AG09309 (cell line): Measurements from ENCODE around the gene GOLGA6D.
"Not testable (repeated sequence)": the region's sequence is repeated elsewhere in the genome, so short reads cannot be mapped to it uniquely, and the experiment has no call there.

Source experiments
- DNase-seq: peaks from one replicate; pipeline ENCODE4 v3.0.0-alpha.2; 2010; ENCODE audit warnings: low read depth
- H3K4me3 ChIP-seq: 2 replicates; pipeline ENCODE4 v1.5.1; 2011; ENCODE audit warnings: mild to moderate bottlenecking, low read depth, low read length, moderate library complexity; ENCODE audit not compliant: control insufficient read depth
- TF ChIP-seq, protein P1 (sequence below): IDR thresholded peaks from 2 replicates; pipeline ENCODE4 v1.5.1; 2011; ENCODE audit warnings: mild to moderate bottlenecking, low read depth, low read length, inconsistent platforms; ENCODE audit not compliant: insufficient read depth, control insufficient read depth; ENCODE audit errors: missing control alignments

Gene GOLGA6D

DNA sequence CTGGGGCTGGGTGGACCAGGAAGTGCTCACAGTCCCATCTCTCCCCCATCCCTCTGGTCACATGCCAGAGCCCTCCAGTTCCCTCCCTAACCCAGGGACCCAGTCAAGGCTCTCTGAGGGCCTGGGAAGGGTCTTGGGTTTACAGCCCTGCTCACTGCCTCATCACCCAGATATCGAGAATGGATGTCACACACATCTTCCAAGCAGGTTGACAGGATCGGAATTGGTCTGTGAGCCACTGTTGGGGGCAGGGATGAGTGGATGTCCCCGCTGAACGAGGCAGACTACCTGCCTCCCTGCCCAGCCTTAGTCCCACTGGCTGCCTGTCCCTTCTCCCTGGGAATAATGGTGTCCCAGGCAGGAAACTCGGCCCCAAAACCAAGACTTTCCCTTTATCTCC is 44.5 kb upstream of the GOLGA6D start:
- TF ChIP-seq, protein P1, sequence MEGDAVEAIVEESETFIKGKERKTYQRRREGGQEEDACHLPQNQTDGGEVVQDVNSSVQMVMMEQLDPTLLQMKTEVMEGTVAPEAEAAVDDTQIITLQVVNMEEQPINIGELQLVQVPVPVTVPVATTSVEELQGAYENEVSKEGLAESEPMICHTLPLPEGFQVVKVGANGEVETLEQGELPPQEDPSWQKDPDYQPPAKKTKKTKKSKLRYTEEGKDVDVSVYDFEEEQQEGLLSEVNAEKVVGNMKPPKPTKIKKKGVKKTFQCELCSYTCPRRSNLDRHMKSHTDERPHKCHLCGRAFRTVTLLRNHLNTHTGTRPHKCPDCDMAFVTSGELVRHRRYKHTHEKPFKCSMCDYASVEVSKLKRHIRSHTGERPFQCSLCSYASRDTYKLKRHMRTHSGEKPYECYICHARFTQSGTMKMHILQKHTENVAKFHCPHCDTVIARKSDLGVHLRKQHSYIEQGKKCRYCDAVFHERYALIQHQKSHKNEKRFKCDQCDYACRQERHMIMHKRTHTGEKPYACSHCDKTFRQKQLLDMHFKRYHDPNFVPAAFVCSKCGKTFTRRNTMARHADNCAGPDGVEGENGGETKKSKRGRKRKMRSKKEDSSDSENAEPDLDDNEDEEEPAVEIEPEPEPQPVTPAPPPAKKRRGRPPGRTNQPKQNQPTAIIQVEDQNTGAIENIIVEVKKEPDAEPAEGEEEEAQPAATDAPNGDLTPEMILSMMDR, result no peak
- no peak for DNase-seq
- H3K4me3 ChIP-seq, result no peak overlapping the region

DNA sequence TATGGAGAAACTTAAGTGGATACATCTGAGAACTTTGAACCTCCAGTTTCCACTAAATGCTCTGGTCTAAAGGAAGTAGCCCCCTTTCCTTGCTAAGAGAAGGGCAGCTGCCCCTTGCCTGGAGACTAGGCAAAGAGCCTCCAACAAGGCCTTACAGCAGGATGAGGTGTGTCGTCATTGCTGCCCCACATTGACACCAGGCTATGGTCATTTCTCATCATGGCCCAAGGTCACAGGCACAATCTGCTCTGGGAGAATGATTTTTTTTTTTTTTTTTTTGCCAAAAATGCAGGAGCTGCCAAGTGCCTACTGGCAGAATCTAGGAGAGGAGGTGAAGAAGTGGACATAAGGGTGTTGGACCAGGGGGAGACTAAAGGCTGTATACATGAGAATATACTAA is 36.9 kb upstream of the GOLGA6D start:
- not testable (repeated sequence) for H3K4me3 ChIP-seq, DNase-seq

GRCh38 chr15:75248991-75249390 is 33.6 kb upstream of the GOLGA6D start:
- H3K4me3 ChIP-seq, DNase-seq: not testable (repeated sequence)

- no peak for DNase-seq
- TF ChIP-seq, protein P1, result no peak
- H3K4me3 ChIP-seq, result no peak overlapping the region
These were observed 32.9 kb upstream of the GOLGA6D start for GRCh38 chr15:75249726-75250125.

DNA sequence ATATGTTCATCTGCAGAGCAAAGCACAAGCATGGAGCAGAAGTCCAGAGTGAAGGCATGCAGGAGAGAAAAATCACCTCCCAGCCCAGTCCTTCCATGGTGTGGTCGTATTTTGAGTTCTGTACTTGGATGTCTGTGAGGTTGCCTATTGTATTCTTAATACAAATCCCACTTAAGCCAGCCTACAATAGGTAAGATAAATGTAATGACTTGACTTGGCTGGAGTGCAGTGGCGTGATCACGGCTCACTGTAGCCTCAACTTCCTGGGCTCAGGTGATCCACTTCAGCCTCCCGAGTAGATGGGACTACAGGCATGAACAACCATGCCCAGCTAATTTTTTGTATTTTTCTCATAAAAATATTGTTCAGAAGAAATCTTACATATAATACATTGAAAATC is 31.3 kb upstream of the GOLGA6D start:
- not testable (repeated sequence) for H3K4me3 ChIP-seq

GRCh38 chr15:75252285-75252684 is 30.4 kb upstream of the GOLGA6D start:
- not testable (repeated sequence) for H3K4me3 ChIP-seq, DNase-seq
- TF ChIP-seq, protein P1, result peak; percentile 22

More for the DNA sequence above, 31.3 kb upstream of the GOLGA6D start:
- DNase-seq, result not testable (repeated sequence)

- not testable (repeated sequence) for DNase-seq
These were observed 24.6 kb upstream of the GOLGA6D start, which contains the start of gene GOLGA6C for GRCh38 chr15:75258034-75258433. TSS of gene GOLGA6C (plus strand) at chr15:75258334. CDS start at chr15:75258599, 265 bp downstream.

DNA sequence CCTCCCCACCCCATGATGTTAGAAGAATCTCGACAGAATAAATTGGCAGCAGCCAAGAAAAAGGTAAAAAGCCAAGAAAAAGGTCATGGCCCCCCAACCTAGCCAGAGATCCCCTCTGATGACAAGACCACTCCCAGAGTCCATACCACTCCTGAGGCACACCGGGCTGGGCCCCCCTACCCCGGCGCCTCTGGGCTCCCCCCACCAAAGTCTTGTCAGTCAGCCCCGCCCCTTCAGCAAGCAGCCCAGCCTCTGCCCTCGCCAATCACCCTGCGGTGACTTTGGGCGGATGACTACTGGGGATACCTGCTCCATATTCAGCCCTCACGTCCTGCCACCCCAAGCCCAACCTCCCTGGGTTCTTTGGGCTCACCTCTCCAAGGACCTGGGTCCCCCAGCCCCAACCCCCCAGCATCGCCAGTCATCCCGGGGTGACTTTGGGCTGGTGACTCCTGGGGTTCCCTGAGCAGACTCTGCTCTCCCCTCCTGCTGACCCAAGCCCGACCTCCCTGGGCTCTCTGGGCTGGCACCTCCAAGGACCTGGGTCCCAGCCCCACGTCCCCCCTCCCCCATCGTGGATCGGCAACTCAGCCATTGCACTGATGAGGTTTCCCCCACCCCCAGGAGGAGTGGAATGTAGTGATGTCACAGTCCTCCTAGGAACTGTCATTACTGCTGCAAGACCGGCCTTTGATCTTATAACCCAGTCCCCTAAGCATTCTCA is 23.9 kb upstream of the GOLGA6D start:
- not testable (repeated sequence) for DNase-seq, H3K4me3 ChIP-seq

More at GRCh38 chr15:75258034-75258433, 24.6 kb upstream of the GOLGA6D start, which contains the start of gene GOLGA6C:
- not testable (repeated sequence) for H3K4me3 ChIP-seq

DNA sequence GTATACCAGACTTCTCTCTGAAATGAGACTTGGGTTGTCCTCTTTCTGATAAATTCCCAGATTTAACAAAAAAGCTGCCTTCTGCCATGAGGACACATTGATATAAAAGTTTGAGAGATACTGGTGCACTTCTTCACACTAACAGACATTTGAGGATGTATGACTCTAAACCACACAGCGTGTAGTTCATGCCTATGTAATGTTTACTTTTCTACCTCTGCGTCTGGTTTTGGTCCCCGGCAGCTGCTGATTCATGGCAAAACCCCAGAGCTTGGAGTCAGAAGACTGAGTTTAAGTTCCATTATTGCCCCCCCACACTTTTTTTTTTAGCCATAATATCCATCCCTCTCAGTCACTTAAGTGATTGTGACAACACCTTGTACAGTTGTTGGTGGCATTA is 22.8 kb upstream of the GOLGA6D start:
- not testable (repeated sequence) for H3K4me3 ChIP-seq, DNase-seq

GRCh38 chr15:75273751-75274359 is 8.8 kb upstream of the GOLGA6D start:
- not testable (repeated sequence) for DNase-seq

More at GRCh38 chr15:75273751-75274359, 8.8 kb upstream of the GOLGA6D start:
- H3K4me3 ChIP-seq, result not testable (repeated sequence)
